Activated T-cell treated with anti-CD3 and anti-CD28 coated beads, Interleukin-2, amount 50 U/mL, for 4 hours (primary cell): ENCODE results near the gene DMD. TPM values are rescaled to one million over a fixed set of nuclear protein-coding genes. Genes with fewer than 3 reads are reported as not detected.
"Not testable (repeated sequence)": the region's sequence is repeated elsewhere in the genome, so short reads cannot be mapped to it uniquely, and the experiment has no call there.

Source experiments
- ATAC-seq, 2 donors: fragments of 200-7000 bp; cut with Tn5 transposase; one replicate each; pipeline ENCODE4 v1.10.0; 2021
- DNase-seq: peaks from one replicate; pipeline ENCODE4 v3.0.0-alpha.2; 2020
- H3K27me3 Mint-ChIP-seq: one replicate; pipeline ENCODE4 v1.8.0; 2021; ENCODE audit warnings: low read depth, mixed read lengths
- H3K36me3 Mint-ChIP-seq: one replicate; pipeline ENCODE4 v1.8.0; 2022; ENCODE audit warnings: mixed read lengths; ENCODE audit not compliant: insufficient read depth
- H3K4me1 Mint-ChIP-seq: one replicate; pipeline ENCODE4 v1.8.0; 2021; ENCODE audit warnings: low read depth, mixed read lengths
- H3K4me3 Mint-ChIP-seq: one replicate; pipeline ENCODE4 v1.8.0; 2021; ENCODE audit warnings: mild to moderate bottlenecking, moderate library complexity, mixed read lengths
- H3K9me3 Mint-ChIP-seq: one replicate; pipeline ENCODE4 v1.8.0; 2021; ENCODE audit warnings: mixed read lengths
- total RNA-seq, 3 donors: library from RNA; stranded (reverse); gene quantifications; one replicate each; pipeline ENCODE4 v1.2.1, GENCODE V29; 2021

DMD gene
- total RNA-seq, 3 donors from 2014 or later = 0.29 to 1.4 (median 0.40) TPM

GRCh38 chrX:31420302-31420701, 1791.0 kb downstream of the DMD start:
- Mint-ChIP-seq H3K36me3 (no peaks in the 10 kb centered on the region), H3K4me1 (no peaks in the 10 kb centered on the region), H3K27me3 (no peaks in the 10 kb centered on the region), H3K9me3 (no peaks in the 10 kb centered on the region), H3K4me3 (no peak overlapping the region)
- ATAC-seq (no peak), DNase-seq (no peak)

GRCh38 chrX:31397119-31397518, 1814.2 kb downstream of the DMD start:
- Mint-ChIP-seq H3K9me3 (no peaks in the 10 kb centered on the region), H3K4me1 (no peaks in the 10 kb centered on the region), H3K36me3 (no peaks in the 10 kb centered on the region), H3K27me3 (peaks cover 2% of the 10 kb centered on the region), H3K4me3 (no peak overlapping the region)
- DNase-seq (no peak), ATAC-seq (no peak)

GRCh38 chrX:31392513-31392912, 1818.8 kb downstream of the DMD start:
- DNase-seq = no peak
- Mint-ChIP-seq H3K27me3 (peaks cover 2% of the 10 kb centered on the region), H3K9me3 (no peaks in the 10 kb centered on the region), H3K36me3 (no peaks in the 10 kb centered on the region), H3K4me1 (no peaks in the 10 kb centered on the region), H3K4me3 (no peak overlapping the region)
- ATAC-seq = no peak

GRCh38 chrX:31388946-31389345, 1822.4 kb downstream of the DMD start:
- no peak for ATAC-seq
- Mint-ChIP-seq H3K27me3 (no peaks in the 10 kb centered on the region), H3K4me1 (no peaks in the 10 kb centered on the region), H3K9me3 (no peaks in the 10 kb centered on the region), H3K36me3 (no peaks in the 10 kb centered on the region), H3K4me3 (no peak overlapping the region)
- DNase-seq = no peak

- H3K4me1 Mint-ChIP-seq = no peaks in the 10 kb centered on the region
- no peaks in the 10 kb centered on the region for H3K27me3 Mint-ChIP-seq
- ATAC-seq (no peak), DNase-seq (no peak)
- H3K4me3 Mint-ChIP-seq = no peak overlapping the region
- no peaks in the 10 kb centered on the region for H3K36me3 Mint-ChIP-seq
- H3K9me3 Mint-ChIP-seq = no peaks in the 10 kb centered on the region
Observed at GRCh38 chrX:31384471-31384870, 1826.9 kb downstream of the DMD start.

- H3K36me3 Mint-ChIP-seq = no peaks in the 10 kb centered on the region
- H3K9me3 Mint-ChIP-seq = no peaks in the 10 kb centered on the region
- no peaks in the 10 kb centered on the region for H3K27me3 Mint-ChIP-seq
- DNase-seq = no peak
- H3K4me3 Mint-ChIP-seq = no peak overlapping the region
- H3K4me1 Mint-ChIP-seq = no peaks in the 10 kb centered on the region
- no peak for ATAC-seq
Observed at GRCh38 chrX:31383991-31384390, 1827.4 kb downstream of the DMD start.

- H3K4me3 Mint-ChIP-seq, ATAC-seq: not testable (repeated sequence)
Observed at GRCh38 chrX:31378973-31379372, 1832.4 kb downstream of the DMD start.

GRCh38 chrX:31377821-31378220, 1833.5 kb downstream of the DMD start:
- ATAC-seq, H3K9me3 Mint-ChIP-seq, H3K36me3 Mint-ChIP-seq, H3K27me3 Mint-ChIP-seq, DNase-seq, H3K4me3 Mint-ChIP-seq, H3K4me1 Mint-ChIP-seq: not testable (repeated sequence)

More at GRCh38 chrX:31378973-31379372, 1832.4 kb downstream of the DMD start:
- not testable (repeated sequence) for DNase-seq, H3K4me1 Mint-ChIP-seq, H3K27me3 Mint-ChIP-seq, H3K9me3 Mint-ChIP-seq, H3K36me3 Mint-ChIP-seq

- ATAC-seq (no peak), DNase-seq (no peak)
- Mint-ChIP-seq H3K4me1 (no peaks in the 10 kb centered on the region), H3K9me3 (peaks cover 5% of the 10 kb centered on the region), H3K36me3 (no peaks in the 10 kb centered on the region), H3K4me3 (no peak overlapping the region), H3K27me3 (no peaks in the 10 kb centered on the region)
Observed at GRCh38 chrX:31376408-31377022, 1834.8 kb downstream of the DMD start.

- DNase-seq = no peak
- H3K36me3 Mint-ChIP-seq = no peaks in the 10 kb centered on the region
- no peak for ATAC-seq
- no peaks in the 10 kb centered on the region for H3K4me1 Mint-ChIP-seq
- no peaks in the 10 kb centered on the region for H3K27me3 Mint-ChIP-seq
- H3K9me3 Mint-ChIP-seq = peaks cover 5% of the 10 kb centered on the region
- H3K4me3 Mint-ChIP-seq = no peak overlapping the region
Observed at GRCh38 chrX:31374786-31375185, 1836.6 kb downstream of the DMD start.

GRCh38 chrX:31371956-31372355, 1839.4 kb downstream of the DMD start:
- H3K4me1 Mint-ChIP-seq = no peaks in the 10 kb centered on the region
- no peaks in the 10 kb centered on the region for H3K36me3 Mint-ChIP-seq
- peaks cover 5% of the 10 kb centered on the region for H3K9me3 Mint-ChIP-seq
- DNase-seq = no peak
- H3K27me3 Mint-ChIP-seq = no peaks in the 10 kb centered on the region
- no peak overlapping the region for H3K4me3 Mint-ChIP-seq
- no peak for ATAC-seq

GRCh38 chrX:31367816-31368215, 1843.5 kb downstream of the DMD start:
- H3K4me1 Mint-ChIP-seq = no peaks in the 10 kb centered on the region
- H3K27me3 Mint-ChIP-seq = no peaks in the 10 kb centered on the region
- no peaks in the 10 kb centered on the region for H3K36me3 Mint-ChIP-seq
- DNase-seq (no peak), ATAC-seq (no peak)
- H3K4me3 Mint-ChIP-seq = no peak overlapping the region
- peaks cover 5% of the 10 kb centered on the region for H3K9me3 Mint-ChIP-seq

GRCh38 chrX:31366041-31366440, 1845.3 kb downstream of the DMD start:
- Mint-ChIP-seq H3K36me3 (no peaks in the 10 kb centered on the region), H3K9me3 (no peaks in the 10 kb centered on the region), H3K4me1 (no peaks in the 10 kb centered on the region), H3K27me3 (no peaks in the 10 kb centered on the region), H3K4me3 (no peak overlapping the region)
- DNase-seq = no peak
- ATAC-seq = no peak

- H3K4me1 Mint-ChIP-seq = no peaks in the 10 kb centered on the region
- ATAC-seq (no peak), DNase-seq (no peak)
- H3K36me3 Mint-ChIP-seq = no peaks in the 10 kb centered on the region
- H3K27me3 Mint-ChIP-seq = no peaks in the 10 kb centered on the region
- no peaks in the 10 kb centered on the region for H3K9me3 Mint-ChIP-seq
- H3K4me3 Mint-ChIP-seq = no peak overlapping the region
Observed at GRCh38 chrX:31356275-31357212, 1854.8 kb downstream of the DMD start.
